Skeletal muscle tissue (tissue), 4 donors: ENCODE data around the gene PDPK1. TPM values are rescaled to one million over a fixed set of nuclear protein-coding genes. Genes with fewer than 3 reads are reported as not detected.

Experiments
- H3K27ac ChIP-seq: one replicate; pipeline ENCODE4 v1.7.0; 2013; ENCODE audit warnings: mild to moderate bottlenecking, low read depth, low read length, inconsistent platforms
- H3K27me3 ChIP-seq, 3 donors: one replicate each; pipeline ENCODE4 v1.7.0; 2013; ENCODE audit warnings: low read length in 3 of 3; ENCODE audit not compliant: control insufficient read depth in 3 of 3, insufficient read depth in 3 of 3
- H3K36me3 ChIP-seq, 3 donors: one replicate each; pipeline ENCODE4 v1.7.0; 2013; ENCODE audit warnings: low read length in 3 of 3; ENCODE audit not compliant: control insufficient read depth in 3 of 3, insufficient read depth in 3 of 3
- H3K4me1 ChIP-seq, 3 donors: one replicate each; pipeline ENCODE4 v1.7.0; 2013; ENCODE audit warnings: low read length in 3 of 3, mild to moderate bottlenecking in 3 of 3; ENCODE audit not compliant: control insufficient read depth in 3 of 3, insufficient read depth in 3 of 3
- H3K4me3 ChIP-seq, 3 donors: one replicate each; pipeline ENCODE4 v1.7.0; 2013; ENCODE audit warnings: low read length in 3 of 3
- H3K9ac ChIP-seq, 3 donors: one replicate each; pipeline ENCODE4 v1.7.0; 2013; ENCODE audit warnings: low read length in 3 of 3, mild to moderate bottlenecking in 3 of 3, moderate library complexity in 2 of 3, low read depth in 1 of 3
- H3K9me3 ChIP-seq, 3 donors: one replicate each; pipeline ENCODE4 v1.7.0; 2013; ENCODE audit warnings: low read length in 3 of 3; ENCODE audit not compliant: control insufficient read depth in 3 of 3
- total RNA-seq: library from RNA; depleted of rRNA; stranded (reverse); fragments of >200 nt; gene quantifications from one replicate; pipeline ENCODE4 v1.2.3, GENCODE V29; 2014
- donor health status: Osteomylitis.

The PDPK1 gene
- 18.3 TPM for total RNA-seq

- Histone ChIP-seq H3K36me3 (peaks cover 0 to 2% (median 0%) of the 10 kb centered on the region in 3 donors), H3K4me1 (peaks cover 31 to 44% (median 38%) of the 10 kb centered on the region in 3 donors), H3K27ac (peak within 1 kb of the TSS; percentile 75), H3K4me3 (peak within 1 kb of the TSS; percentile 80 to 85 (median 82)), H3K27me3 (no peaks in the 10 kb centered on the region), H3K9ac (peak within 1 kb of the TSS; percentile 70 to 87 (median 84)), H3K9me3 (no peaks in the 10 kb centered on the region)
Observed at GRCh38 chr16:2537451-2538379, at the start of gene PDPK1. Gene PDPK1 (plus strand): TSS chr16:2538021. CDS start chr16:2538113, 92 bp downstream.

- Histone ChIP-seq H3K27ac (no peak overlapping the region), H3K9me3 (no peaks in the 10 kb centered on the region), H3K9ac (no peak overlapping the region), H3K27me3 (no peaks in the 10 kb centered on the region), H3K4me3 (no peak overlapping the region), H3K4me1 (peaks cover 13 to 26% (median 25%) of the 10 kb centered on the region in 3 donors), H3K36me3 (no peaks in the 10 kb centered on the region)
Observed at GRCh38 chr16:2489581-2489980, 48.2 kb upstream of the PDPK1 start.

- H3K4me1 ChIP-seq, result peaks cover 9 to 18% (median 18%) of the 10 kb centered on the region in 3 donors
- H3K36me3 ChIP-seq, result no peaks in the 10 kb centered on the region
- H3K4me3 ChIP-seq, result no peak overlapping the region
- no peak overlapping the region for H3K9ac ChIP-seq
- no peak overlapping the region for H3K27ac ChIP-seq
- H3K9me3 ChIP-seq, result no peaks in the 10 kb centered on the region
- no peaks in the 10 kb centered on the region for H3K27me3 ChIP-seq
Observed at GRCh38 chr16:2490190-2491105, 47.4 kb upstream of the PDPK1 start.

GRCh38 chr16:2492292-2492691, 45.5 kb upstream of the PDPK1 start:
- H3K9me3 ChIP-seq, result no peaks in the 10 kb centered on the region
- no peak overlapping the region for H3K27ac ChIP-seq
- H3K4me1 ChIP-seq, result peaks cover 10 to 16% (median 12%) of the 10 kb centered on the region in 3 donors
- H3K9ac ChIP-seq, result no peak overlapping the region
- H3K4me3 ChIP-seq, result no peak overlapping the region
- no peaks in the 10 kb centered on the region for H3K27me3 ChIP-seq
- peaks cover 5 to 10% (median 9%) of the 10 kb centered on the region in 3 donors for H3K36me3 ChIP-seq

GRCh38 chr16:2493605-2494004, 44.2 kb upstream of the PDPK1 start:
- Histone ChIP-seq H3K27me3 (no peaks in the 10 kb centered on the region), H3K27ac (no peak overlapping the region), H3K36me3 (peaks cover 5 to 10% (median 9%) of the 10 kb centered on the region in 3 donors), H3K4me1 (peaks cover 19 to 22% (median 20%) of the 10 kb centered on the region in 3 donors), H3K4me3 (no peak overlapping the region), H3K9ac (no peak overlapping the region), H3K9me3 (no peaks in the 10 kb centered on the region)

GRCh38 chr16:2494616-2495015, 43.2 kb upstream of the PDPK1 start:
- H3K4me1 ChIP-seq, result peaks cover 26 to 31% (median 29%) of the 10 kb centered on the region in 3 donors
- H3K36me3 ChIP-seq, result peaks cover 5 to 10% (median 9%) of the 10 kb centered on the region in 3 donors
- no peaks in the 10 kb centered on the region for H3K27me3 ChIP-seq

GRCh38 chr16:2495041-2495440, 42.8 kb upstream of the PDPK1 start:
- no peak overlapping the region for H3K9ac ChIP-seq
- H3K27ac ChIP-seq, result no peak overlapping the region
- H3K27me3 ChIP-seq, result no peaks in the 10 kb centered on the region
- H3K4me1 ChIP-seq, result peaks cover 26 to 35% (median 31%) of the 10 kb centered on the region in 3 donors
- H3K9me3 ChIP-seq, result no peaks in the 10 kb centered on the region
- H3K4me3 ChIP-seq, result no peak overlapping the region
- H3K36me3 ChIP-seq, result peaks cover 7 to 10% (median 9%) of the 10 kb centered on the region in 3 donors

More at GRCh38 chr16:2494616-2495015, 43.2 kb upstream of the PDPK1 start:
- Histone ChIP-seq H3K9me3 (no peaks in the 10 kb centered on the region), H3K9ac (no peak overlapping the region), H3K27ac (no peak overlapping the region), H3K4me3 (no peak overlapping the region)

GRCh38 chr16:2496223-2497115, 41.4 kb upstream of the PDPK1 start:
- H3K9ac ChIP-seq, result peak overlapping the region in 2 of 3 donors; percentile 57 to 73
- H3K4me1 ChIP-seq, result peaks cover 26 to 45% (median 37%) of the 10 kb centered on the region in 3 donors
- H3K36me3 ChIP-seq, result peaks cover 7 to 10% (median 9%) of the 10 kb centered on the region in 3 donors
- H3K4me3 ChIP-seq, result no peak overlapping the region
- no peaks in the 10 kb centered on the region for H3K27me3 ChIP-seq
- no peaks in the 10 kb centered on the region for H3K9me3 ChIP-seq
- no peak overlapping the region for H3K27ac ChIP-seq

- Histone ChIP-seq H3K36me3 (peaks cover 8 to 10% (median 9%) of the 10 kb centered on the region in 3 donors), H3K4me3 (peak overlapping the region in 2 of 3 donors; percentile 14 to 45), H3K4me1 (peaks cover 32 to 52% (median 43%) of the 10 kb centered on the region in 3 donors), H3K9ac (peak overlapping the region in 2 of 3 donors; percentile 57 to 73), H3K27ac (no peak overlapping the region), H3K9me3 (no peaks in the 10 kb centered on the region), H3K27me3 (no peaks in the 10 kb centered on the region)
Observed at GRCh38 chr16:2497116-2497630, 40.6 kb upstream of the PDPK1 start.
